Smooth muscle cell of the umbilical artery (primary cell): ENCODE results near the gene NRL. TPM values are rescaled to one million over a fixed set of nuclear protein-coding genes. Genes with fewer than 3 reads are reported as not detected.

Experiments used
- total RNA-seq: library from RNA; depleted of rRNA; stranded (reverse); fragments of >200 nt; gene quantifications from 2 replicates; pipeline ENCODE4 v1.2.3, GENCODE V29; 2014

The NRL gene
- total RNA-seq, result 0.30 and 0.69 TPM in 2 replicates

GRCh38 chr14:24114532-24115421 is at the start of gene NRL, which contains the start of gene DCAF11:
Gene NRL (minus strand): TSS chr14:24114949. CDS start chr14:24082848, 32,101 bp downstream.
Gene DCAF11 (plus strand): TSS chr14:24114777. CDS start chr14:24115595, 818 bp downstream.

DNA sequence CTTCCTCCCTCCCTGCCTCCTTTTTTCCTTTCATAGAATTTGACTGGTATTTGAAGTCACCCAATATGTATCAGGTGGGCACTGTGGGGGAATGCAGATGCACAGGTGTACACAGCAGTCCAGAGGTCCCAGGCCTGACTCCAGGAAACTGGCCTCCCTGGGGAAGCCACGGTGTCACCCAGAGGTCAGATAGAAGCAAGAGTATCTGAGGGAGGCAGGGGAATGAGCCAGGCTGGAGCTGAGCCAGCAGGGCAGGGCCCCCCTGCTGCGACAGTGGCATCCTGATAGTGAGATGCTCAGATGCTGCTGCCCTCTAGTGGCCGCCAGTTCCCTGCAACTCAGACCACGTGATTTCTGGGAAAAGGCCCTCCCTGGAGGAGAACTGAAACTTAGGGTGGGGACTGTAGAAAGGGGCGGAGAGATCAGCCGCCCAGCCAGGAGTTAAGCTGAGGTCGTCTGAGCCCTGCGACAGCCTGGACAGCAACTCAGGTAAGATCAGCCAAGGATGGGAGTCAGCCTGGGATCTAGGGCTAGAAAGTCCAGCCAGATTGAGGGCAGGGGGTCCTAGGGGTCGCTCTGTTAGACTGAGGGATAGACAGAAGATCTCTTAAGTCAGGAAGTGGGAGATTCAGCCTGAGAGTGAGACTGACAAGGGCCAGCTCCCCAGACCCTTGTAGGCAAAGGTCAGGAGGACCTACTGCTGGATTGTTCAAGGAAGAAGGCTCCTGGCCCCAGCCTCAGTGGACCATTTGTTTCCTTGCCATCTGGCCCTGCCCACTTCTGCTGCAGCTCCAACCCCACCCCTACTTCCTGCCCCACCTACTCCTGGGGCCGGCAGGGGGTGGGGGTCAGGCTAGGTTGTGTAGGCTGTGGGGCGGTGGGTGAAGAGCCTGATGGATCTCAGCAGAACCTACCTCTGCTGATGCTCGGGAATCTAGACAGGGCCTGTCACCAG is 46.4 kb upstream of the NRL start, which contains the start of gene IRF9:
TSS of gene IRF9 (plus strand) at position 416 of the 955 bp plus-strand sequence. CDS start 880 bp downstream, outside the sequence.

GRCh38 chr14:24146978-24147760 is 32.4 kb upstream of the NRL start, which contains the start of gene RNF31:
Gene RNF31 (plus strand): TSS chr14:24147498. CDS start chr14:24147699, 201 bp downstream.

GRCh38 chr14:24146453-24146977 is 31.8 kb upstream of the NRL start, which contains the start of gene PSME2:
Gene PSME2 (minus strand): TSS chr14:24146610. CDS start chr14:24146581, 29 bp downstream.

GRCh38 chr14:24141097-24141880 is 26.5 kb upstream of the NRL start, which contains the start of gene EMC9:
Gene EMC9 (minus strand): TSS chr14:24141591. CDS start chr14:24141304, 287 bp downstream.

GRCh38 chr14:24135834-24136683 is 21.3 kb upstream of the NRL start, which contains the start of gene PSME1:
Gene PSME1 (plus strand): TSS chr14:24136194. CDS start chr14:24136263, 69 bp downstream.

DNA sequence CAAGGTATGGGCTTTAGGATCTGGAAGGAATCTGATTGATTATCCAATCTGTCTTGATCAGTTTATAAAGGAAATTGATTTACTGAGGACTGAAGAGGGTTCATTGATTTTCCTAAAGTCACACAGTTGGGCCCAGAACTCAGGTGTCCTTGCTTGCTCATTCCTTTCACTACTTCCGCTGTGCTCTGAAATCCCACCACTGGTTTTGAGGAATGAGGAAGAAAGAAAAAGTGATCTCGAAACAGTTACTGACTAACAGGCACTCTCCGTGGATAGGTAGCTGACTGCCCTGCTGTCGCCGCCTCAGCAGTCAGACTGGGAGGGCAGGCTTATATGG is 15.6 kb upstream of the NRL start, which contains the start of gene FITM1:
TSS of gene FITM1 (plus strand) at position 280 of the 337 bp plus-strand sequence. CDS start 905 bp downstream, outside the sequence.

GRCh38 chr14:24093901-24094840 is 20.6 kb downstream of the NRL start, which contains the start of gene PCK2:
Gene PCK2 (plus strand): TSS chr14:24094311. CDS start chr14:24094406, 95 bp downstream.

DNA sequence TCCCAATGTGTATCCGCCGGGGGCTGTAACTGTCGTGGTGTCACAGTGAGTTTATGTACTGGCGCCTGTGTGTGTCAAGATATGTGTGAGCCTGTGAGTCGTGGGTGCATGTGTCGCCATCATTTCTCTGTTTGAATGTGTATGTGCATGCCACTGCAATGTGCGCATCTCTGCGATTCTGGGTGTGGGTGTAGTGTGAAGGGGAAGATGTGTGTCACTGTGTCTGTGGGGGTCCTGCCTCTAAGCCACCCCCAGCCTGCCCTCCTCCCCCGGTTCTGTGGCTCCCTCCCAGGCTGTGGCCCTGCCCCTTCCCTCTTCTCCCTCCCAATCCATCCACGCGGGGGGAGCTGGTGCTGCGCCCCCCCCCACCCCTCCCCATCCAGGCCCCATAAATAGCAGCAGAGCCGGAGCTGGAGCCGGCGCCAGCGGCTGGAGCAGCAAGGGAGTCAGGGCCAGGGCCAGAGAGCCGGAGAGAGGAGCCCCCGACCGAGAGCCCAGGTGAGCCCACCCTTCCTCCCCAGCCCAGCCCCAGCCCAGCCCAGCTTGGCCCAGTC is 43.5 kb downstream of the NRL start, which contains the start of gene CPNE6:
TSS of gene CPNE6 (plus strand) at position 419 of the 554 bp plus-strand sequence. CDS start 1,375 bp downstream, outside the sequence.

DNA sequence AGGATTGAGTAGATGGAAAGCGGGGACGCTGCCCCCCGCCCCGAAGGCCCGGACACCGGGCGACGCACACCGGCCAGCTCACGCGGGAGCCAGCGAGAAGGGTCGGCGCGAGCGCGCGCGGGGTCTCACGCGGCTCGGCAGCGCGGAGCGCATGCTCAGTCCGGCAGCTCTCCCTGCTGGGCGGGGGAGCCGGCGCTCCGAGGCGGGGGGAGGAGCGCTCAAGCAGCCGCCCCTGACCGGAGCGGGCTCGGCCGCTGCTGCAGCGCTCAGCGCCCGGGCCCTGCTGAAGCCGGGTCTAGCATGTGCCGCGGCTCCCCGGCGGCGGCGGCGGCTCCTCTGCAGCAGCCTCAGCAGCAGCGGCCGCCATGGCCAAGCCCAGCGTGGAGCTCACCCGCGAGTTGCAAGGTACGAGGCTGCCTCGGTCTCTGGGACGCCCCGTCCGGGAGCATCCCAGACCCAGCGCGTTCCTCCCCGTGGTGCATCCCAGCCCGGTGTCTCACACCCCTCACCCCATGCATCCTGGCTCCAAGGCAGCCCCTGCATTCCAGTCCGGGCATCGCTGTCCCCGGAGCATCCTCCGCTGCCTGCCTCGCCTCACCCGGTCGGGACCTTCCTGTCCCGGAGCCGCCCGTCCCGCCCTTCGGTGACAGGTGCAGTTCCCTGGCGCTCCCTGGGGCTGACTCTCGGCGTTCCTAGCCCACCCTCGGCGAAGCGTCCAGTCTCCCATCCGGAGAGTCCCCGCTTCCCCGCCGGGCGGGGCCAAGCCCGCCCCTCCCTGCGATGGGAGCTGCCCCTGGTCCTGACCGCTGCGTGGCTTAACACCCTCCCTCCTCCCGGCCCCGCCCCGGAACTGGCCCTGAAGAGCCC is 62.7 kb downstream of the NRL start, which contains the start of gene CARMIL3:
TSS of gene CARMIL3 (plus strand) at position 221 of the 867 bp plus-strand sequence. CDS start at position 366, 145 bp downstream.

Other genes with a start within 250 kb of the NRL start
- gene DHRS4, start 161.2 kb downstream of the NRL start, total RNA-seq, result 24.7 and 32.4 TPM in 2 replicates
- gene DHRS4L2, start 126.0 kb downstream of the NRL start, total RNA-seq, result 6.7 and 8.3 TPM in 2 replicates
- gene CARMIL3, start 62.9 kb downstream of the NRL start, total RNA-seq, result 0.05 TPM in 1 of 2 replicates, not detected in the other
- not detected in 2 replicates for gene CPNE6, start 43.4 kb downstream of the NRL start, total RNA-seq
- 26.7 TPM in 2 replicates for gene PCK2, start 20.6 kb downstream of the NRL start, total RNA-seq
- 48.4 and 54.9 TPM in 2 replicates for gene DCAF11, start 172 bp downstream of the NRL start, total RNA-seq
- not detected in 2 replicates for gene FITM1, start 15.7 kb upstream of the NRL start, total RNA-seq
- 81.2 and 85.5 TPM in 2 replicates for gene PSME1, start 21.2 kb upstream of the NRL start, total RNA-seq
- gene EMC9, start 26.6 kb upstream of the NRL start, total RNA-seq, result 10.4 and 16.6 TPM in 2 replicates
- 63.5 and 65.1 TPM in 2 replicates for gene PSME2, start 31.7 kb upstream of the NRL start, total RNA-seq
- 28.5 and 44.6 TPM in 2 replicates for gene RNF31, start 32.5 kb upstream of the NRL start, total RNA-seq
- gene IRF9, start 46.3 kb upstream of the NRL start, total RNA-seq, result 30.5 and 42.5 TPM in 2 replicates
- gene REC8, start 57.1 kb upstream of the NRL start, total RNA-seq, result 1.2 and 1.7 TPM in 2 replicates
- 36.2 and 52.9 TPM in 2 replicates for gene IPO4, start 73.9 kb upstream of the NRL start, total RNA-seq
- 90.6 and 92.9 TPM in 2 replicates for gene TM9SF1, start 80.5 kb upstream of the NRL start, total RNA-seq
- gene TSSK4, start 90.7 kb upstream of the NRL start, total RNA-seq, result 0.14 and 0.30 TPM in 2 replicates
- 26.1 and 33.1 TPM in 2 replicates for gene CHMP4A, start 98.5 kb upstream of the NRL start, total RNA-seq
- 7.9 and 20.5 TPM in 2 replicates for gene MDP1, start 101.1 kb upstream of the NRL start, total RNA-seq
- gene NEDD8, start 117.4 kb upstream of the NRL start, total RNA-seq, result 158 and 162 TPM in 2 replicates
- 66.8 and 89.7 TPM in 2 replicates for gene GMPR2, start 118.0 kb upstream of the NRL start, total RNA-seq
- gene TINF2, start 127.7 kb upstream of the NRL start, total RNA-seq, result 45.1 and 49.5 TPM in 2 replicates
- 0.74 and 2.1 TPM in 2 replicates for gene TGM1, start 148.2 kb upstream of the NRL start, total RNA-seq
- 29.7 and 35.2 TPM in 2 replicates for gene RABGGTA, start 156.6 kb upstream of the NRL start, total RNA-seq
- 14.9 and 23.2 TPM in 2 replicates for gene DHRS1, start 184.8 kb upstream of the NRL start, total RNA-seq
- gene NOP9, start 184.9 kb upstream of the NRL start, total RNA-seq, result 19.6 and 23.9 TPM in 2 replicates
- 0.59 and 0.69 TPM in 2 replicates for gene CIDEB, start 193.0 kb upstream of the NRL start, total RNA-seq
- 2.1 and 3.5 TPM in 2 replicates for gene LTB4R2, start 195.2 kb upstream of the NRL start, total RNA-seq
- 0.59 and 0.78 TPM in 2 replicates for gene LTB4R, start 196.6 kb upstream of the NRL start, total RNA-seq
- gene ADCY4, start 220.1 kb upstream of the NRL start, total RNA-seq, result 0.59 and 0.97 TPM in 2 replicates
- gene RIPK3, start 225.0 kb upstream of the NRL start, total RNA-seq, result not detected in 2 replicates